Occipital lobe (tissue), 2 donors: ENCODE data around the gene NKAP. TPM values are rescaled to one million over a fixed set of nuclear protein-coding genes. Genes with fewer than 3 reads are reported as not detected.
"Not testable (repeated sequence)": the region's sequence is repeated elsewhere in the genome, so short reads cannot be mapped to it uniquely, and the experiment has no call there.

Source experiments
- DNase-seq: peaks from one replicate; lab custom pipeline; 2025; lab: John Stamatoyannopoulos, UW
- total RNA-seq: library from RNA; depleted of rRNA; stranded (reverse); fragments of >200 nt; gene quantifications from one replicate; pipeline ENCODE4 v1.2.3, GENCODE V29; 2014

NKAP gene
- total RNA-seq, result 8.9 TPM

DNA sequence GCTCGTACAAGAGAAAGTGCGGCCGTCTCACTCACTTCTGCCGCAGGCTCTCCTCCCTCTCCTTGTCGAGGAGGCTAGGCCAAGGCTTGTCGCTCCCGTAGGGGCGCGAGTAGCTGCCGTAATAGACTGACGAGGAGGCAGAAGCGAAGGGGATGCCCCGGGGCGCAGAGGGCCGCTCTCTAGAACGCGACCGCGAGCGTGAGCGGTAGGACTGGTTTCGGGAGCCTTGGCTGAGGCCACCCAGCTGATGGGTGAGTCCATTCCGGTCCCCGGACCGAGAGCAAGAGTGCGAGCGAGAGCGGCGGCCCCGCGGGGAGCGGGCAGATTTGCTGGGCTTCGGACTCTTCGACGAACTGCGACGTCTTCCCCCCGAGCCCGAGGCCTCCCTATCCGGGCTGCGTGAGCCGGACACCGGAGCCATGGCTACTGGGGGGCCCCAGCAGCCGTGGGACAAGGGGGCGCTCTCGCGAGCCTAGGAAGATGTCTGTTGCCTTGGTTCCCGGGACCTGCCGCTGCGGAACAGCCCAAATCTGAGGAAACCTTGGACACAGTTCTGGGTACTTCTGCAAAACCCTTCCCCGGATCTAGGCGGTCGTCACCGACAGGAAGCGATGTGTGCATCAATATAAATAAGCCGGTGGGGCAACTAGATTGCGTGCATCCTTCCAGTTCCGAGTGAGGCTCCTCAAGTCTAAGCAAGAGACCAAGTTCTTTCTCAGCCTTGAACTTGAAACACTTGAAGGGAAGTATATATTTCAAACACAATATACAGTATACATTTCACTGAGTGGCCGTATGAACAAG is at the start of gene NKAP:
NKAP (minus strand) TSS at position 567 of the 804 bp plus-strand sequence; CDS start at position 421, 146 bp downstream.
- DNase-seq, result peak; percentile 56

GRCh38 chrX:119991005-119991787 is 47.6 kb upstream of the NKAP start:
- no peak for DNase-seq

DNA sequence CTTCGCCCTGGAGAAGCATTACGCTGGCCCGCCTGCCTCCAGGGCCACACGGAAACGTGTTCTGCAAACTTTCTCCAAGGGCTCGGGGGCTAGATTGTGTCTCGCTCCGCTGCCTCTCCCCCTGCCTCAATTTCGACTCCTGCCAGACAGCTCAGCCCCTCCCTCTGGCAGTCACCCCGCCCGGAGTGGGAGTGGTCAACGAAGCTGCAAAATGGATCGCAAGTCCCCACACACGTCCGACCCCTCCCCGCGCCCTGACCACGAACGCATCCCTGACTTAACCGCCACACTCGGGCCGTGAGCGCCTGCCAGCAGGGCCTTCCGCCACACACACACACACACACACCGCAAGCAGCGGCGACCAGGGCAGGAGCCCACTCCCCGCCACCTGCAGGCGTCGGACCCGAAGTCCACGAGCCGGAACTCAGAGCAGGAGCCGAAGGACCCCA is 47.0 kb upstream of the NKAP start:
- DNase-seq, result no peak

DNA sequence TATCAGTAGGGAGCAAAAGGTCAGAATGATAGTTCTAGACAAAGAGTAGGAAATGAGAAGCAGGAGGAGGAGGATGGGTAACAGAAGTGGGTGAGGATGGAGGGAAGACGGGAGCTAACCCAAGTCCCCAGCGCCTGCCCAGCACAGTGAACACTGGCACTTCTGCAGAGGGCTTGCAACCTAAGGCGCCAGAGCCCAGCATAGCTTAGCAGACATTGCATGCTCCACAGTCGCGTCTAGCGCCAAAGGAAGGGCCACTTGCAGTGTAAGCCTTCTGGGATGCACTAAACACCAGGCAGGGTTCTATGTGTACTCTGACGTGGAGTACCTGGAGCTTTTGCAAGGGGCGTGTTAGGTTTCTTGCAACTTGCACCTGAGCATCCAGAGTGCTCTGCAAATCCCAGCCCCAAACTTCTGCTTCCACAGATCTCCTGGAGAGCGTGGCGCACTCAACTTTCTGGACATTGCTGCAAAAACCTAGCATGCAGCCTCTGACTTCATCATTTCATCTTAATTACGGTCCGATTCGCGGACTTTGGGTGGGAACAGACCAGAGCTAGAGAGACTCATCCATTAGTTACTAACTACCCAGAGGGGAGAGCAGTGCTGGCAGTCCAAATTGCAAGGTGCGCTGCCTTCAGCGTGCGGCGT is 46.5 kb upstream of the NKAP start:
- DNase-seq, result no peak

- DNase-seq, result no peak
These were observed 42.7 kb upstream of the NKAP start for GRCh38 chrX:119986203-119986602.

- DNase-seq, result no peak
These were observed 41.1 kb upstream of the NKAP start for GRCh38 chrX:119984652-119985051.

GRCh38 chrX:119983494-119983893 is 39.9 kb upstream of the NKAP start:
- DNase-seq, result no peak

DNA sequence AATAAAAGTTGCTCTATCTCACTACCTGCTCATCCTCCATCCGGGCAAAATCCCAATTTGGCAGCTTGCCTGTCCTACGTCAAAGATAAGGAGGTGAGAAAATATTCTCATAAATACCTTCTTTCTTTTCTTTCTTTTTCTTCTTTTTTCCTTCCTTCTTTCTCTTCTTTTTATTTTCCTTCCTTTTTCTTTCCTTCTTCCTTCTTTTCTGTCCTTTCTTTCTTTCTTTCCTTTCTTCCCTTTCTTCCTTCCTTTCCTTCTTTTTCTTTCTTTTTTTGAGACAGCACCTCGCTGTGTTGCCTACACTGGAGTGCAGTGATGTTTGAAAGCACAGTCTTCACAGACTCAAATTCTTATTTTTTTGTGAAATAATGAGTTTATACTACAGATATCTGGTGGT is 38.6 kb upstream of the NKAP start:
- no peak for DNase-seq

GRCh38 chrX:119981286-119982070 is 37.9 kb upstream of the NKAP start:
- no peak for DNase-seq

GRCh38 chrX:119977172-119977571 is 33.6 kb upstream of the NKAP start:
- DNase-seq, result not testable (repeated sequence)

GRCh38 chrX:119971184-119971583 is 27.6 kb upstream of the NKAP start:
- no peak for DNase-seq

DNA sequence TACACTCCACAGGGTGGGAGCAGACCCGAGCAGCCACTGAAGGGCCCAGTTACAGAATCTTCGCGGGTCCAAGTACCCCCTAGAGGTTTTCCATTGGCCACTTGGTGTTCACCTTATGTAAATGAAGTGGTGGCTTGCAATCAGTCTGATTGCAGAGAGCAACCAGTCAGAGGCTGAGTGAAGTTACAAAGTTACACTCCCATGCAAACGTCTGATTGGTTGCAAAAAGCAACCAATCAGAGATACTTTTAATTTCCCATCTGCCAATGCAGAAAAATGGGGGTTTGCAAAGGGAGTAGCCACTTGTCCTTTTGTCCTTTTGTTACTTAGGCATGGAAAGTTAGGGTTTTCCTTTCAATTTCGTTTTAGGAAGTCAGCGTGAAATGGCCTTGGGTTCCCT is 27.0 kb upstream of the NKAP start:
- no peak for DNase-seq

- not testable (repeated sequence) for DNase-seq
These were observed 23.3 kb upstream of the NKAP start for GRCh38 chrX:119966837-119967236.

DNA sequence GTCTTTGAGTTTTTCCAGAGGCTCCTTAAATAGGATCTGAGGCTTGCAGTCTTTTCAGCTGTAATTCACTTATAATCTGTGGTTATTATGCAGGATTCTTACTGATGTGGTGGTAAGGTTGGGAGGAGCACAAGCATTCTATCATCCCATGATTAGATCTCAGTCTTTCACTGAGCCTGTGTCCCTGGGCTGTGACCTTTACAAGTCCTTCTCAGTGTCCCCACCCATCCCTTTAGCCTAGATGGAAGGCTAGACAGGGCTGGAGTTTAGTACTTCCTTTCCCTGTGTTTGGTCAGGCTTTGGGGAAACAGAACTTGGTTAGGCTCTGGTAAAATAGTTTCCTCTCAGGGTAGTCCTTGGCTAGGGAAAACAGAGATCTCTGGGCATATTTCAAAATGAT is 17.1 kb upstream of the NKAP start:
- no peak for DNase-seq

DNA sequence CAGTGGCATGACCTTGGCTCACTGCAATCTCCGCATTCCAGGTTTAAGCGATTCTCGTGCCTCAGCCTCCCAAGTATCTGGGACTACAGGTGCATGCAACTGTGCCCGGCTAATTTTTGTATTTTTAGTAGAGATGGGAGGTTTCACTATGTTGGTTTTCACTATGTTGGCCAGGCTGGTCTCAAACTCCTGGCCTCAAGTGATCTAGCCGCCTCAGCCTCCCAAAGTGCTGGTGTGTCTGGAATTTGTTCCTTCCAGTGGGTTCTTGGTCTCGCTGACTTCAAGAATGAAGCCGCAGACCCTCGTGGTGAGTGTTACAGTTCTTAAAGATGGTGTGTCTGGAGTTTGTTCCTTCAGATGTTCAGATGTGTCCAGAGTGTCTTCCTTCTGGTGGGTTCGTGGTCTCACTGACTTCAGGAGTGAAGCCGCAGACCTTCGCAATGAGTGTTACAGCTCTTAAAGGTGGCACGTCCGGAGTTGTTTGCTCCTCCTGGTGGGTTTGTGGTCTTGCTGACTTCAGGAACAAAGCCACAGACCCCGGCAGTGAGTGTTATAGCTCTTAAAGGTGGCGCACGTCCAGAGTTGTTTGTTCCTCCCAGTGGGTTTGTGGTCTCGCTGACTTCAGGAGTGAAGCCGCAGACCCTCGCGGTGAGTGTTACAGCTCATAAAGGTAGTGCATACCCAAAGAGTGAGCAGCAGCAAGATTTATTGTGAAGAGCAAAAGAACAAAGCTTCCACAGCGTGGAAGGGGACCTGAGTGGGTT is 12.4 kb upstream of the NKAP start:
- DNase-seq, result not testable (repeated sequence)

- DNase-seq, result no peak
These were observed 10.8 kb upstream of the NKAP start for GRCh38 chrX:119954374-119954773.

- DNase-seq, result no peak
These were observed 4.8 kb upstream of the NKAP start for GRCh38 chrX:119948381-119948780.

- no peak for DNase-seq
These were observed 1.9 kb upstream of the NKAP start for GRCh38 chrX:119945481-119945880.

DNA sequence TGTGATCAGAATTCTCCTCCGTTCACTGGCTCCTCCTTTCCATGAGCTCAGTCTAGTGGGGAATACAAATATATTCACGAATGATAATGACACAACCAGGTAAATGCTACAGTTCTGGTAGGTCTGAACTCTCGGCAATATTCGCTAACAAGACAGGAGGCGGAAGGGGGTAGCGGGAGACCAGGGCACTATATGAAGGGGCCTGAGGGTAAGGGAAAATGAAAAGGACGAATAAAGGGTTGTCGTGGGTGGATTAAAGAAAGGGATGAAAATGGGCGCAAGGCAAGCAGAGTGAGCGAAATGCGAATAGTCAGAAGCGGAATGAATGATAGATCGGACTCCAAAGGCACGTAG is 743 bp downstream of the NKAP start:
- no peak for DNase-seq

DNA sequence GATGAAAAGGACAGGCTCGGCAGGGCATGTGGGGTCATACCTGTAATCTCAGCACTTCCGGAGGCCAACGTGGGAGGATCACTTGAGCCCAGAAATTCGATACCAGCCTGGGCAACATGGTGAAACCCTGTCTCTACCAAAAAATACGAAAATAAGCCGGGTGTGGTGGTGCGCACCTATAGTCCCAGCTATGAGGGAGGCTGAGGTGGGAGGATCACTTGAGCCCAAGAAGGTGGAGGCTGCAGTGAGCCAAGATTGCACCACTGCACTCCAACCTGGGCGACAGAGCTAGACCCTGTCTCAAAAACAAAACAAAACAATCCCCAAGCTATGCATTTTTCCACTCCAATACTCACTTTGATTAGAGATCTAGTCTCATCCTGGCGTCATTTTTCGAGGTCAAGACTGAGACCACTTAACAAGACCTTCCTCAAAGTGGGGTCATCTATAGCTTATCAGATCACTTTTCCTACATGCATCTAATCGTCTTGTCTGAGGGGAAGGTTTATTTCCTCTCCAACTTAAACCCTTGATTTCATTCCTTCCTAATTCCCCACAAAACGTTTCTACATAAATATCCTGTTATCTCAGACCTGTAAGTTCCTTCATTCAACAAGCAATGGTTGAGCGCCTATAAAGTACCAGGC is 1.3 kb downstream of the NKAP start:
- DNase-seq, result no peak
